ENCODE results near the gene C2CD2. TPM values are rescaled to one million over a fixed set of nuclear protein-coding genes. Genes with fewer than 3 reads are reported as not detected.

C2CD2 gene
- total and polyA plus RNA-seq, 2 of the 8 experiments (the other 6 are each of a cell fraction or from before 2014, with no cell fraction given), result 10.4 to 13.0 TPM

DNA sequence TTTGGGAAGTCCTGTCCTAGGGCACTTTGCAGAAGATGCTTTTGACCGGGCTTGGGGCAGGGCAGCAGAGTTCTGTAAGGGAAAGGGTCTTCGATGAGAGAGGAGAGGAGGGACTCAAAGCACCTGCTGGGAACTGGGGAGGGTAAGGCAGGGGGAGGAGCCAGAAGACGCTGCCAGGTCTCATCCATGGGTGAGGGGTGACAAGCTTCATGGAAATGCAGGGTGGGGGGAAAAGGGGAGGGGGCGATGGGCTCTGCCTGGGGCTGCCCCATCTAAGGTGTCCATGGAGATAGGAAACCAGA lies 20.9 kb upstream of the C2CD2 start:
- FAIRE-seq, result no peak
- H2BK15ac ChIP-seq (ENCODE audit: low read length), result no peak overlapping the region
- WGBS, 2 experiments (ENCODE audit: extremely low coverage in 1 of 2, insufficient coverage in 1 of 2, insufficient read length in 1 of 2, insufficient replicate concordance in 2 of 2, low coverage in 1 of 2, low lambda C conversion rate in 2 of 2, missing lambda C conversion rate in 1 of 2), result 92% methylated on average over 3 of the region's 4 CpGs; no CpG with 5 or more reads in 1 of the 2 experiments

More for the DNA sequence above, 20.9 kb upstream of the C2CD2 start:
- no peak overlapping the region for H4K91ac ChIP-seq (replicated peaks; ENCODE audit: insufficient read length, low read length)
- no peaks in the 10 kb centered on the region for H3K36me3 ChIP-seq (ENCODE audit: control insufficient read depth in 2 of 4, insufficient read depth in 4 of 4, low read length in 3 of 4)
- no peak overlapping the region for H2BK20ac ChIP-seq (ENCODE audit: low read length)
- H3K23me2 ChIP-seq (ENCODE audit: low read depth, low read length), result no peaks in the 10 kb centered on the region
- no peak overlapping the region for H3K14ac ChIP-seq (ENCODE audit: insufficient read length)
- H3K79me2 ChIP-seq (ENCODE audit: control insufficient read depth in 1 of 2, insufficient read depth in 2 of 2, low read length in 2 of 2), result no peaks in the 10 kb centered on the region
- no peak overlapping the region for H3K56ac ChIP-seq (replicated peaks; ENCODE audit: insufficient read length, low read depth, low read length)
- ChIA-PET CTCF (ENCODE audit: partially characterized antibody) (interaction anchor here (1.3 to 1.4 kb wide), 2 partner anchors 16 to 77 kb away, joined by 3 read pairs; no protein-coding TSS in a partner anchor), POLR2A (ENCODE audit: partially characterized antibody) (interaction anchor here (1.5 kb wide), 1 partner anchor 17 kb away, joined by 3 read pairs; no protein-coding TSS in a partner anchor)
- no peak overlapping the region for H2AK5ac ChIP-seq (ENCODE audit: low read depth, low read length)
- H2BK120ac ChIP-seq (replicated peaks; ENCODE audit: low read depth, low read length), result no peak overlapping the region
- H2BK5ac ChIP-seq (ENCODE audit: low read depth, low read length), result no peak overlapping the region
- DNase-seq (ENCODE audit: low read depth in 1 of 2, low spot score in 2 of 2), result no peak
- no peak overlapping the region for H2BK12ac ChIP-seq (ENCODE audit: low read depth, low read length)
- no peaks in the 10 kb centered on the region for H3K27me3 ChIP-seq (replicated peaks in 1 of 4; ENCODE audit: control insufficient read depth in 3 of 4, extremely low read depth in 1 of 4, insufficient read depth in 3 of 4, low read length in 3 of 4)
- H3K27ac ChIP-seq (ENCODE audit: low read depth, low read length), result no peak overlapping the region
- no peak overlapping the region for H2AFZ ChIP-seq (ENCODE audit: low read length)
- no peak overlapping the region for H3K23ac ChIP-seq (ENCODE audit: insufficient read length)
- H4K5ac ChIP-seq (ENCODE audit: insufficient read length, low read depth, low read length), result no peak overlapping the region
- no peak for TF ChIP-seq KDM5A (IDR thresholded peaks at IDR 0.05; ENCODE audit: low read length)
- TF ChIP-seq TCF12 (IDR thresholded peaks at IDR 0.05; ENCODE audit: low read depth, low read length), result no peak
- TF ChIP-seq SP1 (IDR thresholded peaks at IDR 0.05; ENCODE audit: low read depth, low read length), result no peak
- TF ChIP-seq, protein P1, sequence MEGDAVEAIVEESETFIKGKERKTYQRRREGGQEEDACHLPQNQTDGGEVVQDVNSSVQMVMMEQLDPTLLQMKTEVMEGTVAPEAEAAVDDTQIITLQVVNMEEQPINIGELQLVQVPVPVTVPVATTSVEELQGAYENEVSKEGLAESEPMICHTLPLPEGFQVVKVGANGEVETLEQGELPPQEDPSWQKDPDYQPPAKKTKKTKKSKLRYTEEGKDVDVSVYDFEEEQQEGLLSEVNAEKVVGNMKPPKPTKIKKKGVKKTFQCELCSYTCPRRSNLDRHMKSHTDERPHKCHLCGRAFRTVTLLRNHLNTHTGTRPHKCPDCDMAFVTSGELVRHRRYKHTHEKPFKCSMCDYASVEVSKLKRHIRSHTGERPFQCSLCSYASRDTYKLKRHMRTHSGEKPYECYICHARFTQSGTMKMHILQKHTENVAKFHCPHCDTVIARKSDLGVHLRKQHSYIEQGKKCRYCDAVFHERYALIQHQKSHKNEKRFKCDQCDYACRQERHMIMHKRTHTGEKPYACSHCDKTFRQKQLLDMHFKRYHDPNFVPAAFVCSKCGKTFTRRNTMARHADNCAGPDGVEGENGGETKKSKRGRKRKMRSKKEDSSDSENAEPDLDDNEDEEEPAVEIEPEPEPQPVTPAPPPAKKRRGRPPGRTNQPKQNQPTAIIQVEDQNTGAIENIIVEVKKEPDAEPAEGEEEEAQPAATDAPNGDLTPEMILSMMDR (IDR thresholded peaks at IDR 0.05; ENCODE audit: control extremely low read depth in 1 of 3, insufficient read depth in 1 of 3, low read depth in 1 of 3, low read length in 3 of 3), result no peak
- H3K4me1 ChIP-seq (replicated peaks in 1 of 4; ENCODE audit: control insufficient read depth in 3 of 4, insufficient read depth in 4 of 4, low read length in 3 of 4), result no peaks in the 10 kb centered on the region; a peak in 3 of 7 replicates
- no peak overlapping the region for H3K9ac ChIP-seq (replicated peaks in 1 of 4; ENCODE audit: extremely low read depth in 1 of 4, low read depth in 3 of 4, low read length in 3 of 4)
- H3K4me3 ChIP-seq (ENCODE audit: extremely low read depth in 1 of 4, insufficient read depth in 2 of 4, low read depth in 3 of 4, low read length in 4 of 4), result no peak overlapping the region
- H3K18ac ChIP-seq (ENCODE audit: extremely low read depth, low read length), result no peak overlapping the region
- H3K4ac ChIP-seq (replicated peaks; ENCODE audit: insufficient read length, low read depth, low read length), result no peak overlapping the region
- H3K79me1 ChIP-seq (ENCODE audit: low read depth, low read length), result no peaks in the 10 kb centered on the region
- peaks cover 0 to 6% of the 10 kb centered on the region in 2 experiments; a peak in 2 of 4 replicates for H3K9me3 ChIP-seq (ENCODE audit: insufficient read depth in 2 of 2, low read depth in 1 of 2, low read length in 1 of 2)
- no peaks in the 10 kb centered on the region for H4K20me1 ChIP-seq (replicated peaks in 1 of 2; ENCODE audit: control insufficient read depth in 1 of 2, insufficient read depth in 2 of 2, low read length in 2 of 2)
- H3K4me2 ChIP-seq (ENCODE audit: insufficient read depth in 1 of 2, low read depth in 2 of 2, low read length in 2 of 2), result no peak overlapping the region
- H4K8ac ChIP-seq (ENCODE audit: extremely low read depth, insufficient read depth, low read length), result no peak overlapping the region
